Activated T-cell treated with anti-CD3 and anti-CD28 coated beads, Interleukin-2, amount 50 U/mL, for 72 hours (primary cell): ENCODE data around the gene LPP. TPM values are rescaled to one million over a fixed set of nuclear protein-coding genes. Genes with fewer than 3 reads are reported as not detected.

Experiments
- ATAC-seq, 2 donors: fragments of 150-1000 bp; cut with Tn5 transposase; replicated peaks in 1 of 2; 2 replicates each; pipeline ENCODE4 v1.10.0; 2021; ENCODE audit warnings: moderate library complexity in 2 of 2, mild to moderate bottlenecking in 1 of 2
- DNase-seq, 2 donors: peaks; one replicate each; pipeline ENCODE4 v3.0.0; 2021 to 2022; ENCODE audit warnings: mixed read lengths in 1 of 2
- H3K27ac Mint-ChIP-seq: one replicate; pipeline ENCODE4 v1.8.0; 2022; ENCODE audit warnings: mild to moderate bottlenecking, moderate library complexity, mixed read lengths
- H3K27me3 Mint-ChIP-seq: one replicate; pipeline ENCODE4 v1.8.0; 2022; ENCODE audit warnings: low read depth, mixed read lengths
- H3K36me3 Mint-ChIP-seq, 2 donors: one replicate each; pipeline ENCODE4 v1.8.0; 2022; ENCODE audit warnings: mixed read lengths in 2 of 2, mild to moderate bottlenecking in 1 of 2; ENCODE audit not compliant: insufficient read depth in 2 of 2
- H3K4me1 Mint-ChIP-seq: one replicate; pipeline ENCODE4 v1.8.0; 2022; ENCODE audit warnings: low read depth, mixed read lengths
- H3K4me3 Mint-ChIP-seq, 2 donors: one replicate each; pipeline ENCODE4 v1.8.0; 2022; ENCODE audit warnings: mild to moderate bottlenecking in 2 of 2, mixed read lengths in 2 of 2, moderate library complexity in 2 of 2
- H3K9me3 Mint-ChIP-seq, 2 donors: one replicate each; pipeline ENCODE4 v1.8.0; 2022; ENCODE audit warnings: mixed read lengths in 2 of 2
- total RNA-seq, 2 donors: library from RNA; stranded (reverse); gene quantifications; one replicate each; pipeline ENCODE4 v1.2.3, GENCODE V29; 2022

The LPP gene
- total RNA-seq, 2 donors from 2014 or later, result 50.4 to 67.7 TPM

GRCh38 chr3:188780193-188781147, 626.5 kb downstream of the LPP start:
- Mint-ChIP-seq H3K4me1 (peaks cover 10% of the 10 kb centered on the region), H3K36me3 (peaks cover 0 to 4% of the 10 kb centered on the region in 2 donors), H3K27me3 (no peaks in the 10 kb centered on the region), H3K4me3 (no peak overlapping the region), H3K9me3 (peaks cover 0 to 3% of the 10 kb centered on the region in 2 donors), H3K27ac (no peak overlapping the region)
- DNase-seq (no peak), ATAC-seq (no peak)

- H3K4me1 Mint-ChIP-seq, result peaks cover 10% of the 10 kb centered on the region
- H3K4me3 Mint-ChIP-seq, result no peak overlapping the region
- H3K27me3 Mint-ChIP-seq, result no peaks in the 10 kb centered on the region
- H3K9me3 Mint-ChIP-seq, result peaks cover 0 to 3% of the 10 kb centered on the region in 2 donors
- ATAC-seq, result no peak
- H3K27ac Mint-ChIP-seq, result no peak overlapping the region
- no peak for DNase-seq
- H3K36me3 Mint-ChIP-seq, result peaks cover 0 to 4% of the 10 kb centered on the region in 2 donors
These were observed 628.7 kb downstream of the LPP start for GRCh38 chr3:188782613-188783124.

- no peak overlapping the region for H3K4me3 Mint-ChIP-seq
- DNase-seq, result no peak
- H3K27me3 Mint-ChIP-seq, result peaks cover 5% of the 10 kb centered on the region
- peaks cover 10% of the 10 kb centered on the region for H3K4me1 Mint-ChIP-seq
- no peak for ATAC-seq
- peaks cover 0 to 3% of the 10 kb centered on the region in 2 donors for H3K36me3 Mint-ChIP-seq
- H3K27ac Mint-ChIP-seq, result no peak overlapping the region
- H3K9me3 Mint-ChIP-seq, result no peaks in the 10 kb centered on the region
These were observed 632.5 kb downstream of the LPP start for GRCh38 chr3:188786424-188786823.

GRCh38 chr3:188788621-188789081, 634.7 kb downstream of the LPP start:
- DNase-seq, result peak; percentile 79 to 88
- Mint-ChIP-seq H3K9me3 (no peaks in the 10 kb centered on the region), H3K4me3 (no peak overlapping the region), H3K27me3 (peaks cover 10% of the 10 kb centered on the region), H3K27ac (no peak overlapping the region), H3K36me3 (peaks cover 0 to 3% of the 10 kb centered on the region in 2 donors), H3K4me1 (no peaks in the 10 kb centered on the region)
- peak; percentile 96 to 97 for ATAC-seq

- no peak overlapping the region for H3K4me3 Mint-ChIP-seq
- ATAC-seq (peak; percentile 10 to 12), DNase-seq (peak in 1 of 2 donors; percentile 5)
- no peaks in the 10 kb centered on the region for H3K4me1 Mint-ChIP-seq
- no peak overlapping the region for H3K27ac Mint-ChIP-seq
- peaks cover 10% of the 10 kb centered on the region for H3K27me3 Mint-ChIP-seq
- H3K9me3 Mint-ChIP-seq, result no peaks in the 10 kb centered on the region
- H3K36me3 Mint-ChIP-seq, result peaks cover 0 to 3% of the 10 kb centered on the region in 2 donors
These were observed 635.3 kb downstream of the LPP start for GRCh38 chr3:188789251-188789650.

- no peaks in the 10 kb centered on the region for H3K9me3 Mint-ChIP-seq
- DNase-seq (no peak), ATAC-seq (no peak)
- H3K4me3 Mint-ChIP-seq, result no peak overlapping the region
- peaks cover 8% of the 10 kb centered on the region for H3K4me1 Mint-ChIP-seq
- H3K36me3 Mint-ChIP-seq, result peaks cover 0 to 3% of the 10 kb centered on the region in 2 donors
- H3K27ac Mint-ChIP-seq, result no peak overlapping the region
- peaks cover 10% of the 10 kb centered on the region for H3K27me3 Mint-ChIP-seq
These were observed 637.4 kb downstream of the LPP start for GRCh38 chr3:188791311-188791710.

- no peaks in the 10 kb centered on the region for H3K9me3 Mint-ChIP-seq
- H3K4me1 Mint-ChIP-seq, result peaks cover 8% of the 10 kb centered on the region
- H3K27me3 Mint-ChIP-seq, result peaks cover 10% of the 10 kb centered on the region
- no peak overlapping the region for H3K27ac Mint-ChIP-seq
- no peak for ATAC-seq
- H3K36me3 Mint-ChIP-seq, result peaks cover 0 to 3% of the 10 kb centered on the region in 2 donors
- DNase-seq, result no peak
- H3K4me3 Mint-ChIP-seq, result no peak overlapping the region
These were observed 638.8 kb downstream of the LPP start for GRCh38 chr3:188792793-188793192.

GRCh38 chr3:188796122-188796631, 642.2 kb downstream of the LPP start:
- peaks cover 8% of the 10 kb centered on the region for H3K4me1 Mint-ChIP-seq
- H3K27me3 Mint-ChIP-seq, result peaks cover 7% of the 10 kb centered on the region
- H3K9me3 Mint-ChIP-seq, result peaks cover 0 to 2% of the 10 kb centered on the region in 2 donors

GRCh38 chr3:188797045-188797444, 643.1 kb downstream of the LPP start:
- no peak for DNase-seq
- no peak for ATAC-seq

More at GRCh38 chr3:188796122-188796631, 642.2 kb downstream of the LPP start:
- no peak overlapping the region for H3K4me3 Mint-ChIP-seq
- peaks cover 0 to 2% of the 10 kb centered on the region in 2 donors for H3K36me3 Mint-ChIP-seq
- DNase-seq, result no peak
- H3K27ac Mint-ChIP-seq, result no peak overlapping the region
- ATAC-seq, result peak in 1 of 2 donors; percentile 26

GRCh38 chr3:188798556-188799145, 644.7 kb downstream of the LPP start:
- H3K9me3 Mint-ChIP-seq, result peaks cover 0 to 2% of the 10 kb centered on the region in 2 donors
- DNase-seq (no peak), ATAC-seq (no peak)
- H3K27ac Mint-ChIP-seq, result no peak overlapping the region
- H3K4me1 Mint-ChIP-seq, result peaks cover 8% of the 10 kb centered on the region
- no peaks in the 10 kb centered on the region for H3K27me3 Mint-ChIP-seq
- H3K4me3 Mint-ChIP-seq, result no peak overlapping the region
- peaks cover 0 to 2% of the 10 kb centered on the region in 2 donors for H3K36me3 Mint-ChIP-seq

More at GRCh38 chr3:188797045-188797444, 643.1 kb downstream of the LPP start:
- Mint-ChIP-seq H3K4me1 (peaks cover 8% of the 10 kb centered on the region), H3K4me3 (no peak overlapping the region), H3K36me3 (no peaks in the 10 kb centered on the region), H3K27me3 (no peaks in the 10 kb centered on the region), H3K9me3 (peaks cover 0 to 2% of the 10 kb centered on the region in 2 donors), H3K27ac (no peak overlapping the region)

- peaks cover 3 to 8% of the 10 kb centered on the region in 2 donors for H3K36me3 Mint-ChIP-seq
- DNase-seq (no peak), ATAC-seq (no peak)
- H3K27me3 Mint-ChIP-seq, result no peaks in the 10 kb centered on the region
- H3K9me3 Mint-ChIP-seq, result peaks cover 3 to 8% of the 10 kb centered on the region in 2 donors
- no peaks in the 10 kb centered on the region for H3K4me1 Mint-ChIP-seq
- H3K4me3 Mint-ChIP-seq, result no peak overlapping the region
- no peak overlapping the region for H3K27ac Mint-ChIP-seq
These were observed 647.4 kb downstream of the LPP start for GRCh38 chr3:188801393-188801792.

GRCh38 chr3:188802645-188803044, 648.7 kb downstream of the LPP start:
- H3K4me3 Mint-ChIP-seq, result no peak overlapping the region
- ATAC-seq, result no peak

GRCh38 chr3:188807006-188807405, 653.0 kb downstream of the LPP start:
- Mint-ChIP-seq H3K4me1 (no peaks in the 10 kb centered on the region), H3K36me3 (peaks cover 22 to 24% of the 10 kb centered on the region in 2 donors), H3K4me3 (no peak overlapping the region), H3K27ac (no peak overlapping the region), H3K27me3 (no peaks in the 10 kb centered on the region), H3K9me3 (peaks cover 17 to 20% of the 10 kb centered on the region in 2 donors)
- no peak for ATAC-seq
- no peak for DNase-seq

More at GRCh38 chr3:188802645-188803044, 648.7 kb downstream of the LPP start:
- Mint-ChIP-seq H3K27me3 (no peaks in the 10 kb centered on the region), H3K36me3 (peaks cover 10 to 19% of the 10 kb centered on the region in 2 donors), H3K27ac (no peak overlapping the region), H3K9me3 (peaks cover 10 to 16% of the 10 kb centered on the region in 2 donors), H3K4me1 (no peaks in the 10 kb centered on the region)
- no peak for DNase-seq
